A673 (cell line): Measurements from ENCODE around the gene BEST4.

Experiments
- CTCF ChIP-seq: fragments of 300-800, 200-600 bp; sonication (generic); conservative IDR thresholded peaks from 2 replicates; pipeline ENCODE4 v1.5.1; 2017; ENCODE audit warnings: low read depth, mild to moderate bottlenecking, antibody characterized with exemption, low read length, moderate library complexity, mixed read lengths
- EZH2 ChIP-seq: fragments of 200-600 bp; sonication (generic); IDR thresholded peaks from 2 replicates; pipeline ENCODE4 v1.6.1; 2017; ENCODE audit warnings: borderline replicate concordance, low read depth, mild to moderate bottlenecking, mixed read lengths, antibody characterized with exemption, low read length; ENCODE audit not compliant: poor library complexity, severe bottlenecking

- TF ChIP-seq EZH2 (no peak), CTCF (no peak)
These were observed 32.6 kb upstream of the BEST4 start for GRCh38 chr1:44820328-44821239.
